ENCODE measurements around the gene NR1I3.

The NR1I3 gene

GRCh38 chr1:161235957-161236775 is 1.8 kb downstream of the NR1I3 start:
- Histone ChIP-seq H3K4me1 (ENCODE audit: insufficient read depth, poor library complexity, severe bottlenecking) (no peaks in the 10 kb centered on the region), H3K36me3 (ENCODE audit: low read depth) (no peaks in the 10 kb centered on the region), H3K9me3 (ENCODE audit: severe bottlenecking) (no peaks in the 10 kb centered on the region), H3K27ac (ENCODE audit: poor library complexity, severe bottlenecking) (no peak overlapping the region), H3K4me3 (ENCODE audit: severe bottlenecking) (no peak overlapping the region), H3K27me3 (ENCODE audit: insufficient read depth, poor library complexity, severe bottlenecking) (no peaks in the 10 kb centered on the region)
- peak; percentile 19; the same call in 1 of the 3 replicates for ATAC-seq (ENCODE audit: low read depth)
- no peak for TF ChIP-seq CTCF (IDR thresholded peaks at IDR 0.05; ENCODE audit: poor library complexity, severe bottlenecking)
- DNase-seq (ENCODE audit: low spot score): no peak

GRCh38 chr1:161233102-161233501 is 4.9 kb downstream of the NR1I3 start:
- ATAC-seq (ENCODE audit: low read depth) (no peak), DNase-seq (ENCODE audit: low spot score) (no peak)
- Histone ChIP-seq H3K36me3 (ENCODE audit: low read depth) (peaks cover 12% of the 10 kb centered on the region), H3K4me3 (ENCODE audit: severe bottlenecking) (no peak overlapping the region), H3K27me3 (ENCODE audit: insufficient read depth, poor library complexity, severe bottlenecking) (no peaks in the 10 kb centered on the region), H3K27ac (ENCODE audit: poor library complexity, severe bottlenecking) (no peak overlapping the region), H3K9me3 (ENCODE audit: severe bottlenecking) (no peaks in the 10 kb centered on the region), H3K4me1 (ENCODE audit: insufficient read depth, poor library complexity, severe bottlenecking) (no peaks in the 10 kb centered on the region)
- no peak for TF ChIP-seq CTCF (IDR thresholded peaks at IDR 0.05; ENCODE audit: poor library complexity, severe bottlenecking)

- ATAC-seq (ENCODE audit: low read depth): no peak
- Histone ChIP-seq H3K27ac (ENCODE audit: poor library complexity, severe bottlenecking) (no peak overlapping the region), H3K9me3 (ENCODE audit: severe bottlenecking) (no peaks in the 10 kb centered on the region), H3K4me3 (ENCODE audit: severe bottlenecking) (no peak overlapping the region), H3K27me3 (ENCODE audit: insufficient read depth, poor library complexity, severe bottlenecking) (no peaks in the 10 kb centered on the region), H3K4me1 (ENCODE audit: insufficient read depth, poor library complexity, severe bottlenecking) (peaks cover 13% of the 10 kb centered on the region), H3K36me3 (ENCODE audit: low read depth) (peaks cover 14% of the 10 kb centered on the region)
- no peak for DNase-seq (ENCODE audit: low spot score)
- no peak for TF ChIP-seq CTCF (IDR thresholded peaks at IDR 0.05; ENCODE audit: poor library complexity, severe bottlenecking)
Observed at GRCh38 chr1:161230762-161231161, 7.2 kb downstream of the NR1I3 start.

- Histone ChIP-seq H3K4me3 (ENCODE audit: severe bottlenecking) (no peak overlapping the region), H3K4me1 (ENCODE audit: insufficient read depth, poor library complexity, severe bottlenecking) (peaks cover 13% of the 10 kb centered on the region), H3K27ac (ENCODE audit: poor library complexity, severe bottlenecking) (no peak overlapping the region), H3K36me3 (ENCODE audit: low read depth) (peaks cover 14% of the 10 kb centered on the region), H3K27me3 (ENCODE audit: insufficient read depth, poor library complexity, severe bottlenecking) (no peaks in the 10 kb centered on the region), H3K9me3 (ENCODE audit: severe bottlenecking) (no peaks in the 10 kb centered on the region)
- no peak for TF ChIP-seq CTCF (IDR thresholded peaks at IDR 0.05; ENCODE audit: poor library complexity, severe bottlenecking)
- no peak for DNase-seq (ENCODE audit: low spot score)
- no peak for ATAC-seq (ENCODE audit: low read depth)
Observed at GRCh38 chr1:161229896-161230295, 8.1 kb downstream of the NR1I3 start.

GRCh38 chr1:161228032-161228431 is 10.0 kb downstream of the NR1I3 start:
- ATAC-seq (ENCODE audit: low read depth) (no peak), DNase-seq (ENCODE audit: low spot score) (no peak)
- Histone ChIP-seq H3K9me3 (ENCODE audit: severe bottlenecking) (no peaks in the 10 kb centered on the region), H3K27me3 (ENCODE audit: insufficient read depth, poor library complexity, severe bottlenecking) (no peaks in the 10 kb centered on the region), H3K4me1 (ENCODE audit: insufficient read depth, poor library complexity, severe bottlenecking) (peaks cover 13% of the 10 kb centered on the region), H3K27ac (ENCODE audit: poor library complexity, severe bottlenecking) (peak overlapping the region; percentile 47), H3K4me3 (ENCODE audit: severe bottlenecking) (no peak overlapping the region), H3K36me3 (ENCODE audit: low read depth) (peaks cover 14% of the 10 kb centered on the region)
- TF ChIP-seq CTCF (IDR thresholded peaks at IDR 0.05; ENCODE audit: poor library complexity, severe bottlenecking): no peak

All from RWPE2 (cell line).